ENCODE measurements around the gene BCKDHA.
A peak's percentile ranks its signal among the peaks of the same experiment; 100 is the strongest.

BCKDHA gene

DNA sequence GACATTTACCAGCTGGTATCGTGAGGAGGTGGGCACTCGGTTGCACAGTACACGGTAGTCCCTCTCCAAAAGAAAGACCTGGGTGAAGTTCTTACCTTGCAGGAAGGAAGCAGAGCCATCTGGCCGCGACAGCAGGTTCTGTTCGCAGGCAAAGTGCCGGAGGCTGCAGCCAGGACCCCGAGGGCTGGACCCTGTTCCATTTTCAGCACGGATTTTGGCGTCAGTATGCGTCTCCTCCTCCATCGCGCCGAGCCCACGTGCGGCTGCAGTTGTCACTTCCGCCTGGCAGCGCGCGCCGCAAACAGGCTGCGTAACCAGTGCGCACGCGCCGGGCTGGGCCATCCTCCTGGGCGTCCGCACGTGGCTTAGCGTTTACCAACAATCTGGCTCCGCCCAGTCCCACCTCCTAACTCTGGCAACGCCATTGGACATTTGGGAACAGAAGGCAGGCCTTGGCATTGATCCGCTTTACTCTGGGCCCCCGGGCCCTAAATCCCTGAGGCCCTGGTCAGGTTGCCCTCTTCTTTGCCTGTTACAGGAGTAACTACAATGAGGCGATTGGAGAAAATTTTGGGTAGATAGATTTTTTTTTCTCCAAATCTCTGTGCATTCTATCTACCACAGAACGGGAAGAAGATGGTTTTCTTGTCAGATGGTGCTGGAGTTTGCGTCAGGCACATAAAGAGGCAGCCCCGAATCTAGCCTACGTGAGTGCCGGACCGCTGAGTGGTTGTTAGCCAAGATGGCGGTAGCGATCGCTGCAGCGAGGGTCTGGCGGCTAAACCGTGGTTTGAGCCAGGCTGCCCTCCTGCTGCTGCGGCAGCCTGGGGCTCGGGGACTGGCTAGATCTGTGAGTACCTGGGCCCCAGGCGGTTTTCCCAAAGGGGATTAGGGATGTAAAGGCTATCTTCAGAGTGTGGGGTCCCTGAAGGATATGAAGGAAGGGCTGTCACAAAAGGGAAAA is at the start of gene BCKDHA, which contains the start of gene EXOSC5:
BCKDHA (plus strand) TSS at position 733 of the 964 bp plus-strand sequence; CDS start at position 743, 10 bp downstream.
EXOSC5 (minus strand) TSS at position 274 of the 964 bp plus-strand sequence; CDS start at position 243, 31 bp downstream.
- H3K4me1 ChIP-seq (ENCODE audit: control insufficient read depth in 1 of 2, insufficient read depth in 1 of 2, low read depth in 1 of 2, low read length in 1 of 2) = peaks cover 39 to 41% of the 10 kb centered on the region in 2 experiments
- peak within 1 kb of the TSS; percentile 91 for H3K27ac ChIP-seq
- H3K9me3 ChIP-seq = no peaks in the 10 kb centered on the region
- peak within 1 kb of the TSS; percentile 76 to 85 for H3K4me3 ChIP-seq (ENCODE audit: low read depth in 1 of 2, low read length in 1 of 2)
- no peaks in the 10 kb centered on the region for H3K36me3 ChIP-seq
- H3K27me3 ChIP-seq = no peaks in the 10 kb centered on the region
- TF ChIP-seq, protein P1, sequence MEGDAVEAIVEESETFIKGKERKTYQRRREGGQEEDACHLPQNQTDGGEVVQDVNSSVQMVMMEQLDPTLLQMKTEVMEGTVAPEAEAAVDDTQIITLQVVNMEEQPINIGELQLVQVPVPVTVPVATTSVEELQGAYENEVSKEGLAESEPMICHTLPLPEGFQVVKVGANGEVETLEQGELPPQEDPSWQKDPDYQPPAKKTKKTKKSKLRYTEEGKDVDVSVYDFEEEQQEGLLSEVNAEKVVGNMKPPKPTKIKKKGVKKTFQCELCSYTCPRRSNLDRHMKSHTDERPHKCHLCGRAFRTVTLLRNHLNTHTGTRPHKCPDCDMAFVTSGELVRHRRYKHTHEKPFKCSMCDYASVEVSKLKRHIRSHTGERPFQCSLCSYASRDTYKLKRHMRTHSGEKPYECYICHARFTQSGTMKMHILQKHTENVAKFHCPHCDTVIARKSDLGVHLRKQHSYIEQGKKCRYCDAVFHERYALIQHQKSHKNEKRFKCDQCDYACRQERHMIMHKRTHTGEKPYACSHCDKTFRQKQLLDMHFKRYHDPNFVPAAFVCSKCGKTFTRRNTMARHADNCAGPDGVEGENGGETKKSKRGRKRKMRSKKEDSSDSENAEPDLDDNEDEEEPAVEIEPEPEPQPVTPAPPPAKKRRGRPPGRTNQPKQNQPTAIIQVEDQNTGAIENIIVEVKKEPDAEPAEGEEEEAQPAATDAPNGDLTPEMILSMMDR (IDR thresholded peaks at IDR 0.05) = peak; percentile 51

DNA sequence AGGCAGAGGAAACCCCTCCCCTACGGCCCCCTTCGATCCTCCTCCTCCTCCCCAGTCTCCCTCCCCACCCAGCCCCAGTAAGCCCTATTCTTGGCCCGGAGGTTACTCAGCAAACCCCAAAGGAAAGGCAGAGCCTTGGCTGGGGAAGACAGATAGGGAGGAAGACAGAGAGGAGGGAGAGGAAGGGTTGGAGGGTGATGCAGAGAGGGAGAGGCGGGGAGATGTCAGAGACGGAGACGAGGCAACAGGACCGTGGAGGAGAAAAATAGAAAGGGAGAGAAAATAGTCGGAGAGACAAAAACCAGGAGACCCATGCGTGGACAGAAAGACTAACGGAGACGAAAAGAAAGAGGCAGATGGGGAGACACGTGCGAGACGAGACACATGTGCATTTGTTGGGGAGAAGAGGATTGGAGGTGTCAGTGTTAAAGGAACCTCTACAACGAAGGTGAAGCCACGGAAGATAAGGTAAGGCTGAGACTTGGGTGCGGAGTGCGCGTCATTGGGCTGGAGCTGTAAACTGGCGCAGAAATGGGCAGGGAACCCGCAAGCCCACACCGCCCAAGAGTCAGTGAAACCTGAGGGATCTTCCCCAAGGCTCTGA is 46.8 kb upstream of the BCKDHA start:
- Histone ChIP-seq H3K4me3 (ENCODE audit: low read depth in 1 of 2, low read length in 1 of 2) (peak overlapping the region; percentile 98 to 100), H3K27ac (peak overlapping the region; percentile 98), H3K27me3 (no peaks in the 10 kb centered on the region), H3K36me3 (peaks cover 32% of the 10 kb centered on the region), H3K9me3 (no peaks in the 10 kb centered on the region), H3K4me1 (ENCODE audit: control insufficient read depth in 1 of 2, insufficient read depth in 1 of 2, low read depth in 1 of 2, low read length in 1 of 2) (peaks cover 54 to 65% of the 10 kb centered on the region in 2 experiments)
- TF ChIP-seq, protein P1 (IDR thresholded peaks at IDR 0.05) = no peak

DNA sequence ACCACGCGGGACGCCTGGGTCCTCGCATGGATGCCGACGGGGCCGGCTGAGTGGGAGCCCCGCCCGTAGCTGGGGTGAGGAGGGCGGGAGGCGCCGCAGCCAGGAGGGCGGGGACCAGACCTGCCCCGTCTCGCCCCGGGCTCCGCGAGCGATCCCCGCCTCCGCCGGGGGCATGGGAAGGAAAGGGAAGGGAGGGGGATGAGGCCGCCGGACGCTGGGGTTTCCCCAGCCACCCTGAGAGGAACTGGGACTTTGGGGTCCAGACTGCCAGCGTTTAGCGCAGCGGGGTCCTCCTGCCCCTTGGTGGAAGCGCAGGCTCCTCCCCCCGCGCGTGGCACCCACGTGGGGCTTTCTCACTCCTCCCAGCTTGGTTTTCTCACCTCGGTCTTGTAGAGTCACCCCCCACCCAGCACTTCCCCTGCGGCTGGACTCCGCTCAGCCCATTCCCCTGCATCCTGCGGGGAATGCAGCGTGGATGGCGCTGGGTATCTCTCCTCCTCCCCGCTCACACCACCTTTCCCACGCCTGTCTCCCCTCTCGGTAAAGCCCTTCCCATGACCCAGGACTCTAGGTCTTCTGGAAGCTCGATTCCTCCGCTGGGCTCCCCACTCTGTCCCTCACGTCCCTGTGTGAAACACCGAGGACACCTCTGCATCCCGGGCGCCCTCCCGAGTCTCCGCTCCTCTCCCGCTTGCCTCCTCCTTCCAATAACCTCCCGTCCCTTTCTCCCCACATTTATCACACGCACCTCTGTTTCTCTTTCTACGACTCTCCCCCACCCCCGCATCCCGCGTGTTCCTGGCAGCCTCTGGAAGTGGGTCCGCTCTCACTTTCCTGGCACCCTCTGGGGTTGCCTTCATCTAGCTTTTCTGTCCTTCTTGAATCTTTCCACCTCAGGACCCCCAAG is 46.0 kb upstream of the BCKDHA start:
- H3K36me3 ChIP-seq = peaks cover 26% of the 10 kb centered on the region

DNA sequence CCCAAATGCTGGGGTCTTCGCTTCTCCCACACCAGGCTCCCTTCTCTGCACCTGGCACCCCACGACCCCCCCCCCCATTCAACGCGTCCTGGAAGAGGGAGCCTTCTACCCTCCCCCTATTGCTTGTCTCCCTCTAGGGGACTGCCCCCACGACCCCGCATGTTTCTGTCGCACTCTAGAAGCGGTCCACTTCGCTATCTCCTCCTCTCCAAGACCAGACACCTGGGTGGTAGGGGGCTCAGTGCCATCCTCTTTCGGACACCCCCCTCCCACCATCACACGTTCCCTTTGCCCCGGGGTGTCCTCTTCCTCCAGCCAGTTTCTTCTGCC is 45.4 kb upstream of the BCKDHA start:
- peak overlapping the region; percentile 98 to 100 for H3K4me3 ChIP-seq (ENCODE audit: low read depth in 1 of 2, low read length in 1 of 2)
- peak overlapping the region; percentile 98 for H3K27ac ChIP-seq
- no peaks in the 10 kb centered on the region for H3K9me3 ChIP-seq
- TF ChIP-seq, protein P1 (IDR thresholded peaks at IDR 0.05) = no peak
- peaks cover 20% of the 10 kb centered on the region for H3K36me3 ChIP-seq
- H3K4me1 ChIP-seq (ENCODE audit: control insufficient read depth in 1 of 2, insufficient read depth in 1 of 2, low read depth in 1 of 2, low read length in 1 of 2) = peaks cover 68 to 79% of the 10 kb centered on the region in 2 experiments
- no peaks in the 10 kb centered on the region for H3K27me3 ChIP-seq

More for the DNA sequence above, 46.0 kb upstream of the BCKDHA start:
- Histone ChIP-seq H3K4me3 (ENCODE audit: low read depth in 1 of 2, low read length in 1 of 2) (peak overlapping the region; percentile 98 to 100), H3K9me3 (no peaks in the 10 kb centered on the region), H3K27me3 (no peaks in the 10 kb centered on the region), H3K4me1 (ENCODE audit: control insufficient read depth in 1 of 2, insufficient read depth in 1 of 2, low read depth in 1 of 2, low read length in 1 of 2) (peaks cover 61 to 73% of the 10 kb centered on the region in 2 experiments), H3K27ac (peak overlapping the region; percentile 98)
- TF ChIP-seq, protein P1 (IDR thresholded peaks at IDR 0.05) = peak; percentile 27

Measured in neutrophil (primary cell).